Left lobe of liver (tissue), 2 donors: Measurements from ENCODE around the gene METTL26. TPM values are rescaled to one million over a fixed set of nuclear protein-coding genes. Genes with fewer than 3 reads are reported as not detected.

Experiments used
- ATAC-seq: fragments of 200-7000 bp; cut with Tn5 transposase; one replicate; pipeline ENCODE4 v1.9.1; 2020; ENCODE audit warnings: mild to moderate bottlenecking, moderate library complexity
- DNase-seq: peaks from one replicate; pipeline ENCODE4 v3.0.0-alpha.2; 2020; ENCODE audit warnings: low spot score
- total RNA-seq: library from RNA; stranded (reverse); gene quantifications from one replicate; pipeline ENCODE4 v1.2.1, GENCODE V29; 2021
- donor health status: DM: no; HTN: no; CAD: no; lungs with moderate emphysema.
- donor health status: DM: no; HTN: yes; CAD: no.

The METTL26 gene
- total RNA-seq, result 33.2 TPM

- DNase-seq (peak; percentile 96), ATAC-seq (peak; percentile 82)
Measured at GRCh38 chr16:636206-637080, at the start of gene METTL26. TSS of gene METTL26 (minus strand) at chr16:636305. CDS start at chr16:636290, 15 bp downstream.

- DNase-seq, result peak; percentile 65
- no peak for ATAC-seq
Measured at GRCh38 chr16:684961-685696, 49.0 kb upstream of the METTL26 start.

GRCh38 chr16:684071-684794 is 48.1 kb upstream of the METTL26 start, which contains the start of gene JMJD8:
TSS of gene JMJD8 (minus strand) at chr16:684334. CDS start at chr16:684319, 15 bp downstream.
- DNase-seq (peak; percentile 98), ATAC-seq (peak; percentile 63)

GRCh38 chr16:683396-684070 is 47.4 kb upstream of the METTL26 start:
- DNase-seq (no peak), ATAC-seq (no peak)

GRCh38 chr16:682493-683395 is 46.6 kb upstream of the METTL26 start:
- ATAC-seq (no peak), DNase-seq (no peak)

- ATAC-seq (no peak), DNase-seq (no peak)
Measured at GRCh38 chr16:681746-682427, 45.8 kb upstream of the METTL26 start.

GRCh38 chr16:680967-681745 is 45.1 kb upstream of the METTL26 start:
- no peak for ATAC-seq
- DNase-seq, result peak; percentile 73

- ATAC-seq (no peak), DNase-seq (no peak)
Measured at GRCh38 chr16:680625-680945, 44.5 kb upstream of the METTL26 start.

GRCh38 chr16:679814-680624 is 43.9 kb upstream of the METTL26 start, which contains the start of gene STUB1:
TSS of gene STUB1 (plus strand) at chr16:680410. CDS start at chr16:680526, 116 bp downstream.
- peak; percentile 92 for DNase-seq
- ATAC-seq, result peak; percentile 73

GRCh38 chr16:678858-679813 is 43.0 kb upstream of the METTL26 start:
- peak; percentile 84 for DNase-seq
- peak; percentile 39 for ATAC-seq

- DNase-seq, result no peak
- peak; percentile 2 for ATAC-seq
Measured at GRCh38 chr16:678209-678857, 42.2 kb upstream of the METTL26 start.

- no peak for ATAC-seq
- DNase-seq, result no peak
Measured at GRCh38 chr16:677316-678190, 41.4 kb upstream of the METTL26 start.

GRCh38 chr16:676913-677312 is 40.8 kb upstream of the METTL26 start:
- ATAC-seq (no peak), DNase-seq (no peak)

- DNase-seq, result no peak
- ATAC-seq, result no peak
Measured at GRCh38 chr16:676565-676902, 40.4 kb upstream of the METTL26 start.
